Right cardiac atrium (tissue), 5 donors: ENCODE results near the gene MYO15B. TPM values are rescaled to one million over a fixed set of nuclear protein-coding genes. Genes with fewer than 3 reads are reported as not detected.
"Not testable (repeated sequence)": the region's sequence is repeated elsewhere in the genome, so short reads cannot be mapped to it uniquely, and the experiment has no call there.

Source experiments
- ATAC-seq, 2 donors: fragments of 200-7000 bp; cut with Tn5 transposase; one replicate each; pipeline versions ENCODE4 v1.8.0 to v1.9.1; 2020; ENCODE audit warnings: moderate library complexity in 2 of 2, mild to moderate bottlenecking in 1 of 2
- DNase-seq, 3 donors: peaks; one replicate each; pipeline ENCODE4 v3.0.0-alpha.2; 2020
- H3K27ac ChIP-seq: one replicate; pipeline ENCODE4 v1.5.1; 2013; ENCODE audit warnings: mild to moderate bottlenecking, low read length, control low read depth, moderate library complexity
- H3K27me3 ChIP-seq: one replicate; pipeline ENCODE4 v1.6.1; 2013; ENCODE audit not compliant: control insufficient read depth, insufficient read depth
- H3K4me1 ChIP-seq: one replicate; pipeline ENCODE4 v1.6.1; 2013; ENCODE audit warnings: low read length; ENCODE audit not compliant: control insufficient read depth, insufficient read depth
- H3K4me3 ChIP-seq: one replicate; pipeline ENCODE4 v1.5.1; 2013; ENCODE audit warnings: low read length, control low read depth
- H3K9me3 ChIP-seq: one replicate; pipeline ENCODE4 v1.6.1; 2013; ENCODE audit warnings: low read length; ENCODE audit not compliant: control insufficient read depth
- WGBS: extraction: QIAGEN DNeasy Blood & Tissue Kit; methylation state at CpG from one replicate; pipeline ENCODE4 v1.1.7; 2013; 5-methylcytosine and 5-hydroxymethylcytosine counted together
- intact Hi-C, 4 donors: fragments of 100-400 bp; cut with DNase I; formaldehyde crosslinking; loops; one replicate each; pipeline versions ENCODE4 v1.11.0 to v1.14.0; 2022 to 2023
- polyA plus RNA-seq: library from polyadenylated mRNA; stranded (reverse); fragments of 200-250 nt; gene quantifications from one replicate; pipeline ENCODE4 v1.2.3, GENCODE V29; 2013
- total RNA-seq, 4 donors: library from RNA; stranded (reverse); fragmentation: NEBNext Ultra II Directional; extraction: Animal tissue kit (Norgen Biotek cat#: 25700); gene quantifications; one replicate each; pipeline ENCODE4 v1.2.1, GENCODE V29; 2021
- donor health status: healthy with polysubstance abuse.
- donor health status: DM: no; HTN: yes; CAD: no.
- donor health status: DM: no; HTN: no; CAD: no.
- donor health status: DM: no; HTN: yes; CAD: no; lungs with severe emphysema.
- donor health status: DM: yes; HTN: yes; CAD: no.

Gene MYO15B
- total and polyA plus RNA-seq, 5 donors = 70.9 to 131 (median 92.0) TPM

DNA sequence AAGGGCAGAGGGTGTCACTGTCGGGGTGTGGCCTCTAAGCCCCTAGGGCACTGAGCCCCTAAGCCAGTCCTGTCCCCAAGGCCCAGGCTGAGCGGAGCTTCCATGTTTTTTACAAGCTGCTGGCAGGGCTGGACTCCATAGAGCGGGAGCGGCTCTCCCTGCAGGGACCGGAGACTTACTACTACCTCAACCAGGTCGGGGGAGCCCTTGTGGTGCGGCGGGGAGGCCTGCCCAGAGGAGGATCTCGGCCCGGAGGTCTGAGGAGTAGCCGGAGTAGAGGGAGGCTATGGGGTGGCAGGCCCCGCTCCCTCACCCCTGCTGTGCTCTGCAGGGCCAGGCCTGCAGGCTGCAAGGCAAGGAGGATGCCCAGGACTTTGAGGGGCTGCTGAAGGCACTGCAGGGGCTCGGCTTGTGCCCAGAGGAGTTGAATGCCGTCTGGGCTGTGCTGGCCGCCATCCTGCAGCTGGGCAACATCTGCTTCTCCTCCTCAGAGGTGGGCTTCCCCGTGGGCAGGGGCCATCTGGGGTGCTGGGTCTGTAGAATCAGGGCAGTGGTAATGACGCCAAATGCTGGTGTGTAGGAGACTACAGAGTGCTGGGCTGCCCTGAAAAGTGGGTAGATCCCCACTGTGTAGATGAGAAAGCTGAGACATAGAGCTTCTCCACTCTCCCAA, 4.9 kb downstream of the MYO15B start:
- intact Hi-C loops = no loop called here
- WGBS = 89% methylated on average over 17 of the region's 17 CpGs
- H3K9me3 ChIP-seq = no peaks in the 10 kb centered on the region
- H3K4me3 ChIP-seq = no peak overlapping the region
- no peaks in the 10 kb centered on the region for H3K27me3 ChIP-seq
- no peak for ATAC-seq
- no peaks in the 10 kb centered on the region for H3K4me1 ChIP-seq
- peak in 2 of 3 donors; percentile 41 to 59 for DNase-seq
- H3K27ac ChIP-seq = no peak overlapping the region

DNA sequence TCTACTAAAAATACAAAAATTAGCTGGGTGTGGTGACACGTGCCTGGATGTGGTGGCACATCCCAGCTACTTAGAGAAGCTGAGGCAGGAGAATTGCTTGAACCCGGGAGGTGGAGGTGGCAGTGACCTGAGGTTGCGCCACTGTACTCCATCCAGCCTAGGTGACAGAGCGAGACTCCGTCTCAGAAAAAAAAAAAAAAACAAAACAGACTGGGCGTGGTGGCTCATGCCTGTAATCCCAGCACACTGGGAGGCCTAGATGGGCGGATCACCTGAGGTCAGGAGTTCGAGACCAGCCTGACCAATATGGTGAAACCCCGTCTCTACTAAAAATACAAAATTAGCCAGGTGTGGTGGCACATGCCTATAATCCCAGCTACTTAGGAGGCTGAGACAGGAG, 5.8 kb downstream of the MYO15B start:
- ATAC-seq, H3K27me3 ChIP-seq, intact Hi-C loops, H3K9me3 ChIP-seq, H3K4me3 ChIP-seq, DNase-seq, H3K4me1 ChIP-seq, H3K27ac ChIP-seq: not testable (repeated sequence)
- 91% methylated on average over 9 of the region's 9 CpGs for WGBS

DNA sequence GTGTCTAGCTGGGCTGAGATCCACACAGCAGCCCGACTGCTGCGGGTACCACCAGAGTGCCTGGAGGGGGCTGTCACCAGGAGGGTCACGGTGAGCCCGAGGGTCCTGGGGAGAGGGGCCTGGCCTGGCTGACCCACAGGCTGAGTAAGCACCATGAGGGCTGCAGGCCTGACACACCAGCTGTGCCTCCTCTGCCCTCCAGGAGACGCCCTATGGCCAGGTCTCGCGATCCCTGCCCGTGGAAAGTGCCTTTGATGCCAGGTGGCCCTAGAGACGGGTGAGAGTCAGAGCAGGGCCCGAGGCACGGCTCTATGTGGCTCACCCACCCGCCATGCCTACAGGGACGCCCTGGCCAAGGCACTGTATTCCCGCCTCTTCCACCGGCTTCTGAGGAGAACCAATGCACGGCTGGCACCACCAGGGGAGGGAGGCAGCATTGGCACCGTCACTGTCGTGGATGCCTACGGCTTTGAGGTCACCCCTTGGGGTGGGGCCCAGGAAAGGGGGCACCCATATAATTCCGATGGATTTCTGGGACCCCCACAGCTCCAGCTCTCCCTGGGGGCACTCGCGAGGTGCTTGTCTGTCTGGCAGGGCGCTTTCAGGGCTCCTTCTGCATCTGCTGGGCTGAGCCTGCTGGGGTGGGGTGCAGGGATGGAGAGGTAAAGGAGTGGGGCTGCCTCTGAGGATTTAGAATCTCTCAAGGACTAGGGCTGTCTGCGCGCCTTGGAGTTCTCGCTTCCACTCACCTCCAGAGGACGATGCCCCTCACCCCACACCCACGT, 7.1 kb downstream of the MYO15B start:
- Histone ChIP-seq H3K4me3 (no peak overlapping the region), H3K27me3 (no peaks in the 10 kb centered on the region), H3K4me1 (no peaks in the 10 kb centered on the region), H3K9me3 (no peaks in the 10 kb centered on the region), H3K27ac (no peak overlapping the region)
- ATAC-seq (no peak), DNase-seq (peak in 1 of 3 donors; percentile 43)
- intact Hi-C loops = no loop called here
- WGBS = 63% methylated on average over 28 of the region's 28 CpGs

DNA sequence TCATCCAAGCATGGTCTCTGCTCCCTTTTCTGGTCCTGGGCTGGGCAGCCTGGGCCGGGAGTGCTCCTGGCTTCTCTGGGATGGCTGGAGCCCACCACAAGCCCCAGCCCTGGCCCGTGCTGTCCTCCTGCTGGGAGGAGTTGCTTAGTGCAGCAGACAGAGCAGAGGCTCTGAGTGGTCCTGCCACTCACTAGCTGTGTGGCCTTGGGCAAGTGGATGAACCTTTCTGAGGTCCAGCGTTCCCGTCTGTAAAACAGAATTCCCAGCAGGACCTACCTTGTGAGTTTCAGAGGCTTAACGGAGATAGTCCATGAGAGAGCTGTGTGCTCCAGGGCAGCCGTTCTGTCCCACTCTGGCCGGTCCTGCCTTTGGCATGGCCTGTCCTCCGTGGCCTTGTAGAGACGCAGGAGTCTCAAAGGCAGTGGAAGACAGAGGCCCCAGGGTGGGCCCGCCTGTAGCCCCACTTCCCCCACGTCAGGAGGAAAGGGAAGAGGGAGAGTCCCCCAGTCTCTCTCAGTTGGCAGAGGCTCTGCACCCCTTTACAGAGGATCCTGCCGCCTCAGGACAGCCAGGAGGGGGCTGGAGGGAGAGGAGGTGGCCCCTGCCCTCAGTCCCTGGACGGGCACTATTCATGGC, 7.8 kb downstream of the MYO15B start:
- Histone ChIP-seq H3K4me1 (no peaks in the 10 kb centered on the region), H3K4me3 (no peak overlapping the region), H3K27ac (no peak overlapping the region), H3K9me3 (no peaks in the 10 kb centered on the region), H3K27me3 (no peaks in the 10 kb centered on the region)
- DNase-seq = peak in 1 of 3 donors; percentile 35
- WGBS = 69% methylated on average over 13 of the region's 13 CpGs
- ATAC-seq = peak; percentile 1 to 7
- intact Hi-C loops = no loop called here

DNA sequence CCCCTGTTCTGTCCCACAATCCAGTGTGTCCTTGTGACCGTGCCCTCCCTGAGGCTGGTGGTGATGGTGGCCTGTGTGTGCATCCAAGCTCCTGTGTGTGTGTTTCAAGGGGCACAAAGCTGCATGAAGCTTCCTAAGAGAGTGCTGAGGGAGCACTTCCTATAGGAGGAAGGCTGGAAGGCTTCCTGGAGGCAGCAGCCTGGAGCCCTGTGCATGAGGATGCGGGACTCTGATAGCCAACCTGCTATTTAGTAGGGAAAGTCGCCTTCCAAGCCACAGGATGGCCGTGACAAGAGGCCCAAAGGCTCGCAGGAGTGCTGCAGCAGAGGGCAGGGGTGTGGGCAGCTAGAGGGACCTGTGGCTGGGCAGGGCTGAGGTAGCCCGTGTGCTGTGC, 8.3 kb downstream of the MYO15B start:
- Histone ChIP-seq H3K9me3 (no peaks in the 10 kb centered on the region), H3K4me3 (no peak overlapping the region), H3K4me1 (no peaks in the 10 kb centered on the region), H3K27me3 (no peaks in the 10 kb centered on the region), H3K27ac (no peak overlapping the region)
- no peak for ATAC-seq
- intact Hi-C loops = no loop called here
- 79% methylated on average over 6 of the region's 6 CpGs for WGBS
- peak in 1 of 3 donors; percentile 37 for DNase-seq

DNA sequence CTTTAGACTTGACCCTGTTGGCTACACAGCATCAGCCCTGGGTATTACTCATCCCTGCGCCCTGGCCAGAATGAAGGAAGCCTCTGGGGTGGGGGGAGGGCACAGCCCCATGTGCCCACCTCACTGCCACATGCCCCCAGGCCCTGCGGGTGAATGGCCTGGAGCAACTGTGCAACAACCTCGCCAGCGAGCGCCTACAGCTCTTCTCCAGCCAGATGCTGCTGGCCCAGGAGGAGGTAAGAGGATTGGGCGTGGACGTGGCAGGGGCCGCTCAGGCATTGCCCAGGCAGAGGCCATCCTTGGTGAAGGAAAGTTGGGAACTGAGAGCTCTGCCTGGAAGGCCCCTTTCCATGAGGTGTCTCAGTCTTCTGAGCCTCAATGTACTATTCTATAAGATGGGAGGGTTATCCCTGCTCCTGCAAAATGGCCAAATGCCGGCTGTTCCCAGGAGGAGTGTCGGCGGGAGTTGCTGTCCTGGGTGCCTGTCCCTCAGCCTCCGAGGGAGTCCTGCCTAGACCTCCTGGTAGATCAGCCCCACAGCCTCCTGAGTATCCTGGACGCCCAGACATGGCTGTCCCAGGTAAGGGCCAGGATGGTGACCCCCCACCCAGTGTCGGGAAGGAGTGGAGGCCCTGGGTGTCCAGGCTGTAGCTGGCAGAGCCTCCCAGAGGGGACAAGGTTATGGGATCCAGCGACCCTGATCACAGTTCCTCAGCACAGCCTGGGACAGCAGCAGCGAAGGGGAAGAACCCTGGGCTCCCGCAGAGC, 8.9 kb downstream of the MYO15B start:
- WGBS = 86% methylated on average over 17 of the region's 17 CpGs
- intact Hi-C loops = no loop called here
- peak in 1 of 3 donors; percentile 29 for DNase-seq
- Histone ChIP-seq H3K27me3 (no peaks in the 10 kb centered on the region), H3K27ac (no peak overlapping the region), H3K4me1 (no peaks in the 10 kb centered on the region), H3K9me3 (no peaks in the 10 kb centered on the region), H3K4me3 (no peak overlapping the region)
- peak in 1 of 2 donors; percentile 4 for ATAC-seq

DNA sequence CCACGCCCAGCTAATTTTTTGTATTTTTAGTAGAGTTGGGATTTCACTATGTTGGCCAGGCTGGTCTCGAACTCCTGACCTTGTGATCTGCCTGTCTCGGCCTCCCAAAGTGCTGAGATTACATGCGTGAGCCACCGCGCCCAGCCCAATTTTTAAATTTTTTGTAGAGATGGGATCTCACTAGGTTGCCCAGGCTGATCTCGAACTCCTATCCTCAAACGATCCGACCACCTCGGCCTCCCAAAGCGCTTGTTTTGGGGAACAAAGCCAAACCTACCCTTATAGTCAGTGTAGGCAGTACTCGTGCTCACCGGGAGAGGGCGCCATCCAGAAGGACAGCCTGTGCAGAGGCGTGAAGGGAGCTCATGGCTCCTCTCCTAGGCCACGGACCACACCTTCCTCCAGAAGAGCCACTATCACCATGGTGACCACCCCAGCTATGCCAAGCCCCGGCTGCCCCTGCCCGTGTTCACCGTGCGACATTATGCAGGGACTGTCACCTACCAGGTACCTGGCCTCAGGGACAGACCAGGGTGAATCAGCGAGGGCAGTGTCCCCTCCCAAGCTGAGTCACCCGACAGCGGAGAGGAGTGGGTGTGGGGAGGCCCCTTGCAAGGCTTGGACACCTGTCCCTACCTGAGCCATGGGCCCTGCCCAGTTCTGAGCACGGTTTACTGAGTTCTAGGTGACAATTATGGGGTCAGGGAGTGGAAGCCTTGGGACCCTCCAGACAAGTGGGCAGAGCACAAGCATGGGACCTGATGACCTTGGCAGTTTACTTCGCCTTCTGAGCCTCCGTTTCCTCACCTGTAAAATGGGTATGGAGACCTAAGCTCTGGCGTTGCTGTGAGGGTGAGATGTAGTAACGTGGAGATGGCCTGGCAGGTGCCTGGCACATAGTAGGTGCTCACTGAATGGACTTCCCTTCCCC, 13.7 kb downstream of the MYO15B start:
- intact Hi-C loops = no loop called here
- DNase-seq (peak; percentile 51 to 79 (median 75)), ATAC-seq (peak; percentile 13 to 38)
- H3K27ac ChIP-seq = no peak overlapping the region
- WGBS = 67% methylated on average over 28 of the region's 28 CpGs
- H3K27me3 ChIP-seq = no peaks in the 10 kb centered on the region
- no peaks in the 10 kb centered on the region for H3K9me3 ChIP-seq
- H3K4me3 ChIP-seq = no peak overlapping the region
- H3K4me1 ChIP-seq = peaks cover 4% of the 10 kb centered on the region

DNA sequence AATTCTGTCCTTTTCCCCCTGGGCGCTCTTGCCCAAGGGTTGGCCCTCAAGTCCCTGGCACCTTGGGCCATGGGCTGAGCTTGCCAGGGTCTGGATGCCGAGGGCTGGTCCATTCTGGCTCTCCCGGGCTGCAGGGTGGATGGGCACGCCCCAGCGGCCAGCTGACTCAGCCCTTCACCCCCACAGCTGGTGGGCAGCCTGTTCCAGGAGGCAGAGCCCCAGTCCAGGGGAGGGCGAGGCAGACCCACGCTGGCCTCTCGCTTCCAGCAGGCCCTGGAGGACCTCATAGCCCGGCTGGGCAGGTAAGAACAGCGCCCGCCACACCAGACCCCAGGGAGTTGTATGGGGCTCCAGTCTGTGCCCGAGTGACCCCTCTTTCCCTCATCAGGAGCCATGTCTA, 15.0 kb downstream of the MYO15B start:
- H3K4me3 ChIP-seq = no peak overlapping the region
- peaks cover 4% of the 10 kb centered on the region for H3K4me1 ChIP-seq
- no peak overlapping the region for H3K27ac ChIP-seq
- intact Hi-C loops = no loop called here
- H3K9me3 ChIP-seq = no peaks in the 10 kb centered on the region
- peak in 1 of 3 donors; percentile 19 for DNase-seq
- 91% methylated on average over 12 of the region's 12 CpGs for WGBS
- peak; percentile 6 to 11 for ATAC-seq
- no peaks in the 10 kb centered on the region for H3K27me3 ChIP-seq

DNA sequence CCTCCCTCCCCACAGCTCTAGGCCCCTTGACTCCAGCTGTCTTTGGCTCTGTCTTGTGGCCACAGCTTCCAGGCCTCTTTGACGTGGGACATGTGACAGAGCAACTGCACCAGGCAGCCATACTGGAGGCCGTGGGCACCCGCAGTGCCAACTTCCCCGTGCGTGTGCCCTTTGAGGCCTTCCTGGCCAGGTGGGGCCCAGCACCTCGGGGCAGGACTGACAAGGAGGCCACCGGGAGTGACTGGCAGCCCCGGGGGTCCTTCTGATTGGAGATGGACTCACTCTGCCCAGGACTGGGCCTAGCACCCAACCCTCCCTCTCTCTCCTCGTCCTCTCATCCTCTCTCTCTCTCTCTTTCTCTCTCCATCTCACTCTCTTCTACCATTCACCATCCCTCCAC, 15.5 kb downstream of the MYO15B start:
- ATAC-seq = no peak
- WGBS = 80% methylated on average over 9 of the region's 9 CpGs
- intact Hi-C loops = no loop called here
- H3K27ac ChIP-seq = no peak overlapping the region
- H3K27me3 ChIP-seq = no peaks in the 10 kb centered on the region
- H3K4me3 ChIP-seq = no peak overlapping the region
- DNase-seq = peak in 1 of 3 donors; percentile 51
- peaks cover 4% of the 10 kb centered on the region for H3K4me1 ChIP-seq
- H3K9me3 ChIP-seq = no peaks in the 10 kb centered on the region
